ENCODE results near the gene MANSC4. TPM values are rescaled to one million over a fixed set of nuclear protein-coding genes. Genes with fewer than 3 reads are reported as not detected.

The MANSC4 gene
- total RNA-seq, 1 experiment from 2014 or later = not detected

DNA sequence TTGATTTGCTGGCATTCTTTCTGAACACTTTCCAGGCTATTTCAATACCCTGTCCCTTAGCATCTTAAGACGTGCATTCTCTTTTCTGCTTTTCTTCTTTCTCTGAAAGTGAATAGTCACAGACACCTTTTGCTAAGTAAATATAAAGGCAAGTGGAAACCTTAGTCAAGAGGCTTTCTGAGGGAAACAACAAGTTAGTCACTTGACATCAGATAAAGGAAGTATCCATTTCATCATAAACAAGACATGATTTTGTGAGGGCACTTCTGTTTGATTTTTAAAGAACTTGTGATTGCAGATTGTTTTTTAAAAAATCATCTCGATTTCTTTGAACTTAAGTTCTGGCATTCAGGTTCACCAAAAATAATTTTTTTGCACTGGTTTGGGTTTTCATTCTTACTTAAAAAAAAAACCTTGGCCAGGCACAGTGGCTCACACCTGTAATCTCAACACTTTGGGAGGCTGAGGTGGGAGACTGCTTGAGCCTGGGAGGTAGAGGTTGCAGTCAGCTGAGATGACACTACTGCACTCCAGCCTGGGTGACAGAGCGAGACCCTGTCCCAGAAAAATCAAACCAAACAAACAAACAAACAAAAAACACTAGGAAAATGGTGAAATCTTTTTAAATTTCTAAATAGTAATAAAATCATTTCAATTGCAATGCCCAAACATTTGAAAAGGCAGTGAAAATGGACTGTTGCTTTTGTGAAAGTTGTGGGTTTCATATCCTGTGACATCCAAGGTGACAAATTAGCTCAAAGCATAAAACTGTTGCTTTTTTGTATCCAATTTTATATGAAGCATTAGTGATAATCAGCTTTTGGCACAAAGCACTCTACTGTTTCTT, 8.3 kb downstream of the MANSC4 start:
- H3K4me1 Mint-ChIP-seq = no peaks in the 10 kb centered on the region
- no peak overlapping the region for H3K4me3 Mint-ChIP-seq
- no peaks in the 10 kb centered on the region for H3K36me3 Mint-ChIP-seq
- no peak for ATAC-seq
- H3K27ac Mint-ChIP-seq = no peak overlapping the region
- H3K9me3 Mint-ChIP-seq = no peaks in the 10 kb centered on the region
- CTCF ChIA-PET = no interaction called here
- H3K27me3 Mint-ChIP-seq (ENCODE audit: low read depth) = no peaks in the 10 kb centered on the region
- no peak for DNase-seq (ENCODE audit: low spot score)
- POLR2A ChIA-PET = interaction anchor here (0.6 kb wide), 1 partner anchor 15 kb away, joined by 4 read pairs; no protein-coding TSS in a partner anchor
- TF ChIP-seq ZNF263 (CRISPR knock-in tag; IDR thresholded peaks at IDR 0.05; ENCODE audit: low read depth) = no peak
- TF ChIP-seq ZNF396 (CRISPR knock-in tag; IDR thresholded peaks at IDR 0.05; ENCODE audit: borderline replicate concordance) = no peak
- no peak for TF ChIP-seq ZNF317 (CRISPR knock-in tag; IDR thresholded peaks at IDR 0.05; ENCODE audit: borderline replicate concordance, low read depth)
- TF ChIP-seq HMGA2 (CRISPR knock-in tag; IDR thresholded peaks at IDR 0.05) = no peak
- no peak for TF ChIP-seq NR1H2 (CRISPR knock-in tag; IDR thresholded peaks at IDR 0.05)
- no peak for TF ChIP-seq SMAD4 (CRISPR knock-in tag; IDR thresholded peaks at IDR 0.05)
- TF ChIP-seq FOXK1 (CRISPR knock-in tag; IDR thresholded peaks at IDR 0.05) = no peak
- no peak for TF ChIP-seq OVOL2 (CRISPR knock-in tag; IDR thresholded peaks at IDR 0.05; ENCODE audit: borderline replicate concordance)
- TF ChIP-seq, protein P1, sequence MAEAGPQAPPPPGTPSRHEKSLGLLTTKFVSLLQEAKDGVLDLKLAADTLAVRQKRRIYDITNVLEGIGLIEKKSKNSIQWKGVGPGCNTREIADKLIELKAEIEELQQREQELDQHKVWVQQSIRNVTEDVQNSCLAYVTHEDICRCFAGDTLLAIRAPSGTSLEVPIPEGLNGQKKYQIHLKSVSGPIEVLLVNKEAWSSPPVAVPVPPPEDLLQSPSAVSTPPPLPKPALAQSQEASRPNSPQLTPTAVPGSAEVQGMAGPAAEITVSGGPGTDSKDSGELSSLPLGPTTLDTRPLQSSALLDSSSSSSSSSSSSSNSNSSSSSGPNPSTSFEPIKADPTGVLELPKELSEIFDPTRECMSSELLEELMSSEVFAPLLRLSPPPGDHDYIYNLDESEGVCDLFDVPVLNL (CRISPR knock-in tag; IDR thresholded peaks at IDR 0.05; ENCODE audit: borderline replicate concordance, low read depth) = no peak
- no peak for TF ChIP-seq ELF4 (CRISPR knock-in tag; IDR thresholded peaks at IDR 0.05; ENCODE audit: low read depth)
- TF ChIP-seq, protein P2, sequence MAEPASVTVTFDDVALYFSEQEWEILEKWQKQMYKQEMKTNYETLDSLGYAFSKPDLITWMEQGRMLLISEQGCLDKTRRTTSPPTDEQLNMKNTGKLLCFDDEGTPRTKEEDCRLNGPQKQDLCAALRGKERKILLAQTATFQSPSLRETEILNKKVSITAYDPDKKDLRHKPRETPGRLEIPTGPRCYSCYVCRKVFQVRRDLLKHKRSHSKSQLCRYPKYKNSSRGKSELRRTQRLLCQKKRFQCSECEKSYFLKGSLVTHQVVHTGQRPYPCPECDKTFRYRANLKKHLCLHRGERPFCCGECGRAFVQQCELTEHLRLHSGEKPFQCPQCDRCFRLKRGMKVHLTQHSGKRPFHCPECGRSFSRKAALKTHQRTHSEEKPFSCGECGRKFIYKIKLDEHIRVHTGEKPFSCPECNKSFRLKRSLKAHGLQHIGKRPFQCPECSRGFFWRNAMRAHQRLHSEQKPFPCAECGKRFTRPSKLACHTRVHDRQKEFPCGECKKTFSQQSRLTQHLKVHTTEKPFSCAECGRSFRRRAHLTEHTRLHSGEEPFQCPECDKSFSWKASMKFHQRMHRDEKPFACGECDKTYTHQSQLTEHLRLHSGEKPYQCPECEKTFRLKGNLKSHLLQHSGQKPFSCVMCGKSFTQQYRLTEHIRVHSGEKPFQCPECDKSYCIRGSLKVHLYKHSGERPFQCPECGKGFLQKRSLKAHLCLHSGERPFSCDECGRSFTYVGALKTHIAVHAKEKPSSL (CRISPR knock-in tag; conservative IDR thresholded peaks at IDR 0.05) = no peak

DNA sequence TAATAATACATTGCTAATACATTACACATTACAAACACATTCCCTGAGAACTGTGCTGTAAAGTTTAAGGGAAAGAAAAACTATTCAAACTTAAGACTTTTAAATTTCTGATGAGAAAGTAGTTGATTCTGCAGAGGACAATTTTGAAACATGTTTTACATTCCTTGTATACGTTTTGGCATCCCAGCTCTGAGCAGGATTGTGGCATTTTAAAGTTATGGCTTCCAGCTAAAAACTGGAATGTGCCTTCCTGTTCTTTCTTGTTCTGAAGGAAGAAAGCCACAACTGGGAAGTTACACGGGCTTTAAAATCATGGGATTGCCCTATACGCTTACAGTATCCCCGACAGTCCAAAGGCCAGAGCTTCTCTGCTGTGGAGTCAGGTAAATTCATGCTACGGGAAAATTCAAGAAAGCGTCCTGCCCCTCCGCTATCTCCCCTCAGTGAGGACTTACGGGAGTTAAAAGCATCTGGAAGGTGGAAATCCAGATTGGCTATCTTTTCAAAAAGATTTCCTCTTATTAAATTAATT, 10.8 kb downstream of the MANSC4 start:
- no peaks in the 10 kb centered on the region for H3K9me3 Mint-ChIP-seq
- DNase-seq (ENCODE audit: low spot score) (no peak), ATAC-seq (no peak)
- TF ChIP-seq, protein P3, sequence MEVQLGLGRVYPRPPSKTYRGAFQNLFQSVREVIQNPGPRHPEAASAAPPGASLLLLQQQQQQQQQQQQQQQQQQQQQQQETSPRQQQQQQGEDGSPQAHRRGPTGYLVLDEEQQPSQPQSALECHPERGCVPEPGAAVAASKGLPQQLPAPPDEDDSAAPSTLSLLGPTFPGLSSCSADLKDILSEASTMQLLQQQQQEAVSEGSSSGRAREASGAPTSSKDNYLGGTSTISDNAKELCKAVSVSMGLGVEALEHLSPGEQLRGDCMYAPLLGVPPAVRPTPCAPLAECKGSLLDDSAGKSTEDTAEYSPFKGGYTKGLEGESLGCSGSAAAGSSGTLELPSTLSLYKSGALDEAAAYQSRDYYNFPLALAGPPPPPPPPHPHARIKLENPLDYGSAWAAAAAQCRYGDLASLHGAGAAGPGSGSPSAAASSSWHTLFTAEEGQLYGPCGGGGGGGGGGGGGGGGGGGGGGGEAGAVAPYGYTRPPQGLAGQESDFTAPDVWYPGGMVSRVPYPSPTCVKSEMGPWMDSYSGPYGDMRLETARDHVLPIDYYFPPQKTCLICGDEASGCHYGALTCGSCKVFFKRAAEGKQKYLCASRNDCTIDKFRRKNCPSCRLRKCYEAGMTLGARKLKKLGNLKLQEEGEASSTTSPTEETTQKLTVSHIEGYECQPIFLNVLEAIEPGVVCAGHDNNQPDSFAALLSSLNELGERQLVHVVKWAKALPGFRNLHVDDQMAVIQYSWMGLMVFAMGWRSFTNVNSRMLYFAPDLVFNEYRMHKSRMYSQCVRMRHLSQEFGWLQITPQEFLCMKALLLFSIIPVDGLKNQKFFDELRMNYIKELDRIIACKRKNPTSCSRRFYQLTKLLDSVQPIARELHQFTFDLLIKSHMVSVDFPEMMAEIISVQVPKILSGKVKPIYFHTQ (CRISPR knock-in tag; IDR thresholded peaks at IDR 0.05) = no peak
- TF ChIP-seq, protein P4, sequence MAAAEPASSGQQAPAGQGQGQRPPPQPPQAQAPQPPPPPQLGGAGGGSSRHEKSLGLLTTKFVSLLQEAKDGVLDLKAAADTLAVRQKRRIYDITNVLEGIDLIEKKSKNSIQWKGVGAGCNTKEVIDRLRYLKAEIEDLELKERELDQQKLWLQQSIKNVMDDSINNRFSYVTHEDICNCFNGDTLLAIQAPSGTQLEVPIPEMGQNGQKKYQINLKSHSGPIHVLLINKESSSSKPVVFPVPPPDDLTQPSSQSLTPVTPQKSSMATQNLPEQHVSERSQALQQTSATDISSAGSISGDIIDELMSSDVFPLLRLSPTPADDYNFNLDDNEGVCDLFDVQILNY (CRISPR knock-in tag; IDR thresholded peaks at IDR 0.05) = no peak
- TF ChIP-seq, protein P5, sequence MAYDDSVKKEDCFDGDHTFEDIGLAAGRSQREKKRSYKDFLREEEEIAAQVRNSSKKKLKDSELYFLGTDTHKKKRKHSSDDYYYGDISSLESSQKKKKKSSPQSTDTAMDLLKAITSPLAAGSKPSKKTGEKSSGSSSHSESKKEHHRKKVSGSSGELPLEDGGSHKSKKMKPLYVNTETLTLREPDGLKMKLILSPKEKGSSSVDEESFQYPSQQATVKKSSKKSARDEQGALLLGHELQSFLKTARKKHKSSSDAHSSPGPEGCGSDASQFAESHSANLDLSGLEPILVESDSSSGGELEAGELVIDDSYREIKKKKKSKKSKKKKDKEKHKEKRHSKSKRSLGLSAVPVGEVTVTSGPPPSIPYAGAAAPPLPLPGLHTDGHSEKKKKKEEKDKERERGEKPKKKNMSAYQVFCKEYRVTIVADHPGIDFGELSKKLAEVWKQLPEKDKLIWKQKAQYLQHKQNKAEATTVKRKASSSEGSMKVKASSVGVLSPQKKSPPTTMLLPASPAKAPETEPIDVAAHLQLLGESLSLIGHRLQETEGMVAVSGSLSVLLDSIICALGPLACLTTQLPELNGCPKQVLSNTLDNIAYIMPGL (CRISPR knock-in tag; IDR thresholded peaks at IDR 0.05) = no peak
- POLR2A ChIA-PET = no interaction called here
- no peaks in the 10 kb centered on the region for H3K4me1 Mint-ChIP-seq
- no peak overlapping the region for H3K4me3 Mint-ChIP-seq
- CTCF ChIA-PET = interaction anchor here (1.0 kb wide), 1 partner anchor 37 kb away, joined by 3 read pairs; no protein-coding TSS in a partner anchor
- no peak overlapping the region for H3K27ac Mint-ChIP-seq
- no peaks in the 10 kb centered on the region for H3K36me3 Mint-ChIP-seq
- H3K27me3 Mint-ChIP-seq (ENCODE audit: low read depth) = no peaks in the 10 kb centered on the region
